ENCODE data around the gene BAZ1A.

GRCh38 chr14:34806257-34806656 lies 68.9 kb downstream of the BAZ1A start:
- no peak for TF ChIP-seq CTCF (conservative IDR thresholded peaks at IDR 0.05)
- no peak for TF ChIP-seq EZH2 (IDR thresholded peaks at IDR 0.05; ENCODE audit: low read depth)
